Measurements from ENCODE around the gene NAA60. TPM values are rescaled to one million over a fixed set of nuclear protein-coding genes. Genes with fewer than 3 reads are reported as not detected.

Gene NAA60
- total RNA-seq, 1 donor from 2014 or later = 54.4 TPM

GRCh38 chr16:3510416-3510815 is 66.9 kb downstream of the NAA60 start:
- no peak for DNase-seq (ENCODE audit: low spot score)

- DNase-seq (ENCODE audit: low spot score) = no peak
Measured at GRCh38 chr16:3511286-3512180, 68.1 kb downstream of the NAA60 start.

GRCh38 chr16:3513892-3514583 is 70.6 kb downstream of the NAA60 start:
- no peak for DNase-seq (ENCODE audit: low spot score)

- no peak for DNase-seq (ENCODE audit: low spot score)
Measured at GRCh38 chr16:3514621-3515020, 71.1 kb downstream of the NAA60 start.

- no peak for DNase-seq (ENCODE audit: low spot score)
Measured at GRCh38 chr16:3515897-3516296, 72.4 kb downstream of the NAA60 start.

GRCh38 chr16:3518292-3518985 is 75.0 kb downstream of the NAA60 start:
- DNase-seq (ENCODE audit: low spot score) = no peak

- no peak for DNase-seq (ENCODE audit: low spot score)
Measured at GRCh38 chr16:3518986-3519348, 75.5 kb downstream of the NAA60 start.

GRCh38 chr16:3519581-3519980 is 76.1 kb downstream of the NAA60 start:
- DNase-seq (ENCODE audit: low spot score) = no peak

GRCh38 chr16:3520413-3520812 is 76.9 kb downstream of the NAA60 start:
- DNase-seq (ENCODE audit: low spot score) = no peak

- DNase-seq (ENCODE audit: low spot score) = no peak
Measured at GRCh38 chr16:3520841-3521240, 77.4 kb downstream of the NAA60 start.

- DNase-seq (ENCODE audit: low spot score) = no peak
Measured at GRCh38 chr16:3523281-3523680, 79.8 kb downstream of the NAA60 start.

GRCh38 chr16:3525951-3526350 is 82.5 kb downstream of the NAA60 start:
- DNase-seq (ENCODE audit: low spot score) = no peak

- peak; percentile 66 for DNase-seq (ENCODE audit: low spot score)
Measured at GRCh38 chr16:3527216-3527829, 83.8 kb downstream of the NAA60 start.

GRCh38 chr16:3528406-3528805 is 84.9 kb downstream of the NAA60 start:
- no peak for DNase-seq (ENCODE audit: low spot score)

GRCh38 chr16:3529175-3529574 is 85.7 kb downstream of the NAA60 start:
- no peak for DNase-seq (ENCODE audit: low spot score)

- no peak for DNase-seq (ENCODE audit: low spot score)
Measured at GRCh38 chr16:3530371-3530914, 87.0 kb downstream of the NAA60 start.

- no peak for DNase-seq (ENCODE audit: low spot score)
Measured at GRCh38 chr16:3532741-3533140, 89.3 kb downstream of the NAA60 start.

- DNase-seq (ENCODE audit: low spot score) = no peak
Measured at GRCh38 chr16:3534126-3534525, 90.6 kb downstream of the NAA60 start.

- DNase-seq (ENCODE audit: low spot score) = no peak
Measured at GRCh38 chr16:3536271-3536731, 92.8 kb downstream of the NAA60 start.

All from ureter (tissue), 1 donor.